BLaER1 (cell line): ENCODE measurements around the gene MT1B.
A peak's percentile ranks its signal among the peaks of the same experiment; 100 is the strongest.

Experiments
- H3K27ac ChIP-seq: shearing (Covaris generic); formaldehyde crosslinking; 2 replicates; pipeline ENCODE4 v1.8.1; 2022
- H3K27me3 ChIP-seq: shearing (Covaris generic); formaldehyde crosslinking; 2 replicates; pipeline ENCODE4 v1.8.1; 2022
- H3K36me3 ChIP-seq: shearing (Covaris generic); formaldehyde crosslinking; 2 replicates; pipeline ENCODE4 v1.8.1; 2022
- H3K4me1 ChIP-seq: shearing (Covaris generic); formaldehyde crosslinking; 2 replicates; pipeline ENCODE4 v1.8.1; 2022
- H3K4me2 ChIP-seq: shearing (Covaris generic); formaldehyde crosslinking; 2 replicates; pipeline ENCODE4 v1.8.1; 2022
- H3K4me3 ChIP-seq: shearing (Covaris generic); formaldehyde crosslinking; 2 replicates; pipeline ENCODE4 v1.8.1; 2022
- H3K9ac ChIP-seq: shearing (Covaris generic); formaldehyde crosslinking; 2 replicates; pipeline ENCODE4 v1.8.1; 2022
- H3K9me3 ChIP-seq: shearing (Covaris generic); formaldehyde crosslinking; 2 replicates; pipeline ENCODE4 v1.8.1; 2022
- H4K20me1 ChIP-seq: shearing (Covaris generic); formaldehyde crosslinking; 2 replicates; pipeline ENCODE4 v1.8.1; 2022
- Cebpa-rat ChIP-seq: shearing (Covaris generic); IDR thresholded peaks from 2 replicates; pipeline ENCODE4 v1.8.1; 2022

MT1B gene

GRCh38 chr16:56675685-56676210 lies 24.1 kb downstream of the MT1B start:
- peaks cover 55% of the 10 kb centered on the region for H3K27me3 ChIP-seq
- peaks cover 65% of the 10 kb centered on the region for H3K4me1 ChIP-seq
- H3K9me3 ChIP-seq: no peaks in the 10 kb centered on the region
- peak overlapping the region; percentile 82 for H3K9ac ChIP-seq
- H3K4me2 ChIP-seq: peak overlapping the region; percentile 89
- TF ChIP-seq Cebpa-rat: no peak
- H3K27ac ChIP-seq: peak overlapping the region; percentile 88
- H3K36me3 ChIP-seq: no peaks in the 10 kb centered on the region
- H3K4me3 ChIP-seq: peak overlapping the region; percentile 65
- H4K20me1 ChIP-seq: peaks cover under 1% of the 10 kb centered on the region; the same call in 1 of the 2 replicates

DNA sequence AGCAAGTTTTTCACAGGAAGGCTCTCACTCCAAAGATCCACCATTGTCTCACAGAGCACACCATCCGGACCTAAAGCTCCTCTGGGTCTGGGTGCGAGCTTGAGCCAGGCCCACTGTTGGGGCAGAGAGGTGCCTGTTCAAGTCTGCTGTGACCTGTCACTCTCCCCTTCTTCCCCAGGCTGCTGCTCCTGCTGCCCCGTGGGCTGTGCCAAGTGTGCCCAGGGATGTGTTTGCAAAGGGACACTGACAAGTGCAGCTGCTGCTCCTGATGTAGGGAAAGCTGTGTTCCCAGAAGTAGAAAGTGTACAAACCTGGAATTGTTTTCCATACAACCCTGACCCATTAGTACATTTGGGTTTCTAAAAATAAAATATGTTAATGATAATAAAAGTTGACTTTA lies 25.8 kb downstream of the MT1B start:
- no peaks in the 10 kb centered on the region for H4K20me1 ChIP-seq
- no peaks in the 10 kb centered on the region for H3K9me3 ChIP-seq
- peaks cover 38% of the 10 kb centered on the region for H3K27me3 ChIP-seq
- H3K27ac ChIP-seq: no peak overlapping the region
- H3K4me1 ChIP-seq: peaks cover 69% of the 10 kb centered on the region
- no peaks in the 10 kb centered on the region for H3K36me3 ChIP-seq
- H3K4me3 ChIP-seq: no peak overlapping the region
- TF ChIP-seq Cebpa-rat: no peak
- no peak overlapping the region for H3K9ac ChIP-seq
- no peak overlapping the region; the same call in 1 of the 2 replicates for H3K4me2 ChIP-seq

DNA sequence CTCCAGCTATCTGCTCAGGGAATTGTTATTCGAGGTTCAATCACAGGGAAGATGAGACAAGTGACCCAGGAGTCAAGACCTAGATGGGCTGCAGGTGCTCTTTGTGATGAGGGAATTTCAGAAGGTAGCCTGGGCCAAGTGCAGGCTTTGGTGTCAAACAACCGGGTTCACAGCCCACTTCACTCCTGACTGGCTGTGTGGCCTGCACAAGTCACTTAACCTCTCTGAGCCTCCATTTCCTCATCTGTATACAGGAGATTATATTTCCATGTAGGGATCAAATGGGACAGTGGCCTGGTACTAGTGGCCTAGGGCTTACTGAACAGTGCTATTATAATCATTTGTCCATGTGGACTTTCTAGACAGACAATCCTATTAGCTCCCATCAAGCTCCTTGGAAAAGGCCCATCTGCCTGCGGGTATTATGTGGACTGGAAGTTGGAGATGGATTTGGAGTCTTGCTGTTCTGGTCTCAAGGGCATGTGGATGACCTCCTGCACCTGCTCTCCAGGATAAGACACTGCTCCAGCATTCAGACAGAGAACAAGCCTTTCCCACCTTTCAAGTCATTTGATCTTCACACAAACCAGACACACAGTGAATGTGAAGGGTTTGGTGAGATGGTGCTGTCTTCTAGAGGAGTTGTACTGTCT lies 27.5 kb downstream of the MT1B start:
- Histone ChIP-seq H3K36me3 (peaks cover 5% of the 10 kb centered on the region; the same call in 1 of the 2 replicates), H3K9me3 (no peaks in the 10 kb centered on the region), H3K4me3 (no peak overlapping the region), H4K20me1 (no peaks in the 10 kb centered on the region), H3K9ac (no peak overlapping the region), H3K4me1 (peaks cover 69% of the 10 kb centered on the region), H3K4me2 (no peak overlapping the region), H3K27me3 (peaks cover 28% of the 10 kb centered on the region), H3K27ac (no peak overlapping the region)
- no peak for TF ChIP-seq Cebpa-rat

- TF ChIP-seq Cebpa-rat: no peak
- Histone ChIP-seq H3K27ac (no peak overlapping the region), H3K9ac (no peak overlapping the region), H4K20me1 (no peaks in the 10 kb centered on the region), H3K4me2 (no peak overlapping the region), H3K4me3 (no peak overlapping the region), H3K27me3 (peaks cover 27% of the 10 kb centered on the region), H3K36me3 (peaks cover 5% of the 10 kb centered on the region; the same call in 1 of the 2 replicates), H3K9me3 (no peaks in the 10 kb centered on the region), H3K4me1 (peaks cover 72% of the 10 kb centered on the region)
Measured at GRCh38 chr16:56679818-56680217, 28.1 kb downstream of the MT1B start.

DNA sequence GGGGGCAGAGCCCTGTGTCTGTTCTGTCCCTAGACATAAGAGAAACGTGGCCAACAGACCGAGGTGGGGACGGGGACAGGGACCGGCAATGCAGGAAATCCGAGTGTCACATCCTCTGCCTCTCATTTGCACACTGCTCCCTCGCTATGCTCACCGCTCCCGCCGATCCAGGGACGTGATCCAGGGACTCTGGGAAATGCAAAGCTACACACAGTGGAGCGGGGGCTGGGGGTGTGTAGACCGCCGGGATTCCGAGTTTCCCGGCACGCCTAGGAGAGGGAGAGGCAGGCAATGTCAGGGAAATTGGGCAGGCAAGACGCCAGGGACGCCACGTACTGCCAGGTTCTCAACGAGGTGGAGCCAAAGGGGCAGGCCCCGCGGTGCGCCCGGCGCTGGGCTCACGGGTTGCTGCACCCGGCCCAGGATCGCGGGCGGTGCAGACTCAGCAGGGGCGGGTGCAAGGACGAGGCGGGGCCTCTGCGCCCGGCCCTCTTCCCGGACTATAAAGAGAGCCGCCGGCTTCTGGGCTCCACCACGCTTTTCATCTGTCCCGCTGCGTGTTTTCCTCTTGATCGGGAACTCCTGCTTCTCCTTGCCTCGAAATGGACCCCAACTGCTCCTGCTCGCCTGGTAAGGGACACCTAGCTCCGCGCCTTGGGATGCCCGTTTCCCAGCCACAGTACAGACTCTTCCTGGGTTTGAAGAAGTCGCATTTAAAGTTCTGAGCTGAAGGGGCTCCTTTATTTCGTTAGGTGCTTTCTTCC lies 30.4 kb downstream of the MT1B start, which contains the start of gene MT1X:
Gene MT1X (plus strand): TSS at position 532 of the 764 bp plus-strand sequence. CDS start 71 bp downstream, at position 603.
- H3K4me2 ChIP-seq: peak within 1 kb of the TSS; percentile 89
- no peak for TF ChIP-seq Cebpa-rat
- no peaks in the 10 kb centered on the region for H4K20me1 ChIP-seq
- peaks cover 4% of the 10 kb centered on the region for H3K27me3 ChIP-seq
- peaks cover 72% of the 10 kb centered on the region for H3K4me1 ChIP-seq
- H3K9me3 ChIP-seq: peaks cover 10% of the 10 kb centered on the region; the same call in 1 of the 2 replicates
- H3K36me3 ChIP-seq: peaks cover 19% of the 10 kb centered on the region; the same call in 1 of the 2 replicates
- peak within 1 kb of the TSS; percentile 87 for H3K9ac ChIP-seq
- H3K4me3 ChIP-seq: peak within 1 kb of the TSS; percentile 75
- H3K27ac ChIP-seq: peak within 1 kb of the TSS; percentile 82

DNA sequence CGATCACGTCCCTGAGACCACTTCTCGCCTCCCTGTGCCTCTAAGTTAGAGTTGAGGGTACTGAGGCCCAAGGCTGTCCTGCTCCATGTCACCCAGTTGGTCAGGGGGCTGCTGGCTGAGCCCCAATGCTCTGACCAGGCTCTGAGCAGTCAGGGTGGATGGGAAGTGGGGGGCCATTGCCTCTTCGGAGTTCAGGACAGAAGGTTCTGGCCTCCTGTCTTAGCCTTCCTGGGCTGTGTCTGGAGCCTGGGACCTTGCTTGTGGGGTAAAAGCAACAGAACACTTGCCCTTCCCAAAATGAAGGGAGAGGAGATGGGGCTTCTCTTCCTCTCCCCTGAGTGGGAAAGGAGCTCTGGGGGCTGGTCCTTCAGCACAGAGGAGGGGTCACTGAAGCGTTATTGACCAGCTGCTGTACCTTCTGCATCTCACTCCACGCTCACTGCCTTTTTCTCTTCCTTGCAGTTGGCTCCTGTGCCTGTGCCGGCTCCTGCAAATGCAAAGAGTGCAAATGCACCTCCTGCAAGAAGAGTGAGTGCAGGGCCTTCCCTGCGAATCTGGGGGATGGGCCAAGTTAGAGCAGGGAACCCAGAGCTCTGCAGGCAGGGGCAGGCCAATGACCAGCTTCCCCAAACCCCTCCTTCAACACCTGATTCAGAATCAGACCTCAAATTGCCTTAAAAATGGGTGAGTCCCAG lies 31.2 kb downstream of the MT1B start:
- Histone ChIP-seq H3K4me2 (peak overlapping the region; percentile 89), H3K4me1 (peaks cover 72% of the 10 kb centered on the region), H3K9me3 (peaks cover 10% of the 10 kb centered on the region; the same call in 1 of the 2 replicates), H3K9ac (peak overlapping the region; percentile 87), H4K20me1 (no peaks in the 10 kb centered on the region), H3K36me3 (peaks cover 19% of the 10 kb centered on the region; the same call in 1 of the 2 replicates), H3K27ac (peak overlapping the region; percentile 82), H3K4me3 (peak overlapping the region; percentile 75), H3K27me3 (no peaks in the 10 kb centered on the region)
- TF ChIP-seq Cebpa-rat: no peak

DNA sequence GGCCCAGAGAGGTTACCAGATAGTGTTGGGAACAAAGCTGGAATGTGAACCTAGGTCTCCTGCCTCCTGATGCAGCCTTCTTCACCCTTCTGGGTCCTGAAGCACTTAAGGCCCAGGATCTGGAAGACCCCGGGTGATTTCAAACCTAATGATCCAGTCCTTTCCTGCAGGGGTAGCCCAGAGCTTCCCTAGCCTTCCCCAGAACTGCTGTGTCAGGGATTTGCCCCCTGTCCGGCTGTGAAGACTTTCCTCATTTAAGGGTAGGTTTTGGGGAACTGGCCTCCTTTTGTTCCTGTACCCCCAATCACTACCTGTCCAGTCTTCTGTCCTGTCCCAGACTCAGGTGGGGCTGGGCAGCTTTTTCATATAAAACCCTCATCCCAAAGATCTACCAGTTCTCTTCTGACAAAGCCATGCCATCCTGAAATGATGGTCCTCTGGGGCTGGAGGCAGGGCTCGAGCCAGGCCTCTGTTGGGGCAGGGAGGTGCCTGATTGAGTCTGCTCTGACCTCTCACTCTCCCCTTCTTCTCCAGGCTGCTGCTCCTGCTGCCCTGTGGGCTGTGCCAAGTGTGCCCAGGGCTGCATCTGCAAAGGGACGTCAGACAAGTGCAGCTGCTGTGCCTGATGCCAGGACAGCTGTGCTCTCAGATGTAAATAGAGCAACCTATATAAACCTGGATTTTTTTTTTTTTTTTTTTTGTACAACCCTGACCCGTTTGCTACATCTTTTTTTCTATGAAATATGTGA lies 31.9 kb downstream of the MT1B start:
- Histone ChIP-seq H3K4me1 (peaks cover 78% of the 10 kb centered on the region), H3K9ac (peak overlapping the region; percentile 87), H4K20me1 (no peaks in the 10 kb centered on the region), H3K36me3 (peaks cover 19% of the 10 kb centered on the region; the same call in 1 of the 2 replicates), H3K27ac (peak overlapping the region; percentile 82), H3K4me3 (peak overlapping the region; percentile 75), H3K27me3 (no peaks in the 10 kb centered on the region), H3K4me2 (peak overlapping the region; percentile 89), H3K9me3 (peaks cover 10% of the 10 kb centered on the region; the same call in 1 of the 2 replicates)
- TF ChIP-seq Cebpa-rat: no peak

- Histone ChIP-seq H3K36me3 (peaks cover 19% of the 10 kb centered on the region; the same call in 1 of the 2 replicates), H3K9ac (peak overlapping the region; percentile 87), H3K4me3 (peak overlapping the region; percentile 75), H3K4me1 (peaks cover 86% of the 10 kb centered on the region), H3K9me3 (peaks cover 10% of the 10 kb centered on the region; the same call in 1 of the 2 replicates), H3K4me2 (peak overlapping the region; percentile 89), H4K20me1 (no peaks in the 10 kb centered on the region), H3K27me3 (no peaks in the 10 kb centered on the region), H3K27ac (peak overlapping the region; percentile 82)
- no peak for TF ChIP-seq Cebpa-rat
Measured at GRCh38 chr16:56684256-56684925, 32.7 kb downstream of the MT1B start.
